GM12891 (cell line): Measurements from ENCODE around the gene RTL1.

Source experiments
- DNase-seq: peaks from one replicate; pipeline ENCODE4 v3.0.0; 2011; ENCODE audit warnings: low spot score; ENCODE audit not compliant: insufficient read length
- FAIRE-seq: peaks from 2 replicates; lab custom pipeline; 2011; peaks lifted over from hg19 to GRCh38; lab: Jason Lieb, UNC
- PAX5 ChIP-seq: IDR thresholded peaks from 2 replicates; pipeline ENCODE4 v1.6.1; 2011; ENCODE audit warnings: low read length, moderate library complexity, mild to moderate bottlenecking; ENCODE audit not compliant: insufficient read depth, severe bottlenecking
- POLR2A ChIP-seq: IDR thresholded peaks from 2 replicates; pipeline ENCODE4 v1.6.1; 2011; ENCODE audit warnings: low read depth, low read length, control low read depth
- POLR2AphosphoS5 ChIP-seq: IDR thresholded peaks from 2 replicates; pipeline ENCODE4 v1.6.1; 2011; ENCODE audit warnings: low read depth, low read length, control low read depth
- POU2F2 ChIP-seq: IDR thresholded peaks from 2 replicates; pipeline ENCODE4 v1.6.1; 2011; ENCODE audit warnings: low read depth, mild to moderate bottlenecking, control low read depth, low read length, moderate library complexity
- SPI1 ChIP-seq: IDR thresholded peaks from 2 replicates; pipeline ENCODE4 v1.6.1; 2011; ENCODE audit warnings: low read depth, low read length, control low read depth
- TAF1 ChIP-seq: IDR thresholded peaks from 2 replicates; pipeline ENCODE4 v1.6.1; 2011; ENCODE audit warnings: low read depth, low read length, control low read depth

Gene RTL1

DNA sequence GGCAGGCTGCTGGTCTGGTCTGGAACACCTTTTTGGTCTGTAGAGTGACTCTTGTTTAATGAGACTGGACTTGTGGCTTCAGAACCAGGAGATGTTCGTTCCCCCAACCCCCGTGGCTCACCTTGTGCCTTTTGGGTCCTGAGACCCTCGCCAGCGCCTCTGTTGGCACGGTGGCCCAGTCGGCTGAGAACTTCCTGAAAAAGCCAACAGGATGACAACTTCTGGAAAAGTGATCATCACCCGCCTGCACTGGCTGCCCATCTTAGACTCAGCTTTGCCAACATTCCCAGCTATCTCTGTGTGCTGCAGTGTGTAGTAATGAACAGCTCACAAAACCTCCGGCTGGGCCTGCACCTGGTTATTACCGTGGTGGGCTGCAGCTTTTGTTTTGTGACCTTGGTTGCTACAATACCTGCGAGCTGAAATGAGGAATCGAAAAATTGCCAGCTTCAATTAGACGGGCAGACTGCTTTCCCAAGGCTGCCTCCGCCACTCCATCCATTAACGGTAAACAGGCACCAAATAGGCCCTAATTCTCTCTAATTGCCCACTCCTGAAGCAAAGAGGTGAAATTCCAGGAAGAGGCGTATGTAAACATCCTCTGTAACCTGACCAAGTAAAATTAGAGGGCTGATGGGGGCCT is 61.6 kb downstream of the RTL1 start:
- FAIRE-seq: no peak
- TF ChIP-seq PAX5 (no peak), POLR2A (no peak), POLR2AphosphoS5 (no peak), SPI1 (no peak), POU2F2 (no peak), TAF1 (no peak)
- DNase-seq: no peak

DNA sequence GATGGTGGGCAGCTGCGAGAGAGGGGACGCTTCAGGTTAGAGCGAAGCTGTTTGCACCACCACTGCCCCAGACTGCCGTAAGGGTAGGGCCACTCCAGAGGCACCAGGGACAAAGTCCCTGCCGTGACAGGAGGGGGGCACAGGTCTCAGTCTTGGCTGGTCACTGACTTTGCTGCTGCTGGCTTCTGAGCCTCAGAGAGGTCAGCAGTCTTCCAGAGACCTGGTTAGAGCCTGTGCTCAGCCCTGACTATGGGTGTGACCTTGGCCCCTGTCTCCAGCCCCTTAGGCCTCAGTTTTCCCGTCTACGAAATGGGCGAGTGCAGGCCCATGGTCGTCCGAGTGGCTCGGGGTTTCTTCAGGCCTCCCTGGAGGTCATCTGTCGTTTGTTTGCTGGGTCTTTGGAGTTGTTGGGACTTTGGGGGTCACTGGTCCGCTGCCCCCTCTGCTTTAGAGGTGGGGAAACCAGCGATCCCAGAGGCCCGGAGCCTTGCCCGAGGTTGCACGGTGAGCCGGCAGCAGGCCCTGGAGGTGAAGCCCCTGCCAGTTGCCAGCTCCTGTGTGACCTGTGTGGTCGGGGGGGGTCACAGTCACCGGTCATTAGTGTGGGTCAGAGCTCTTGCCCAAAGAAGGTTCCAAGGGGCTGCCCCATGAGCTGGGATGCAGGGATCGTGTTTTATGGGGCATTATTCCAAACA is 62.3 kb downstream of the RTL1 start:
- FAIRE-seq: no peak
- no peak for TF ChIP-seq POLR2A
- no peak for TF ChIP-seq POLR2AphosphoS5
- TF ChIP-seq PAX5: no peak
- TF ChIP-seq TAF1: no peak
- TF ChIP-seq POU2F2: no peak
- TF ChIP-seq SPI1: no peak
- DNase-seq: no peak

DNA sequence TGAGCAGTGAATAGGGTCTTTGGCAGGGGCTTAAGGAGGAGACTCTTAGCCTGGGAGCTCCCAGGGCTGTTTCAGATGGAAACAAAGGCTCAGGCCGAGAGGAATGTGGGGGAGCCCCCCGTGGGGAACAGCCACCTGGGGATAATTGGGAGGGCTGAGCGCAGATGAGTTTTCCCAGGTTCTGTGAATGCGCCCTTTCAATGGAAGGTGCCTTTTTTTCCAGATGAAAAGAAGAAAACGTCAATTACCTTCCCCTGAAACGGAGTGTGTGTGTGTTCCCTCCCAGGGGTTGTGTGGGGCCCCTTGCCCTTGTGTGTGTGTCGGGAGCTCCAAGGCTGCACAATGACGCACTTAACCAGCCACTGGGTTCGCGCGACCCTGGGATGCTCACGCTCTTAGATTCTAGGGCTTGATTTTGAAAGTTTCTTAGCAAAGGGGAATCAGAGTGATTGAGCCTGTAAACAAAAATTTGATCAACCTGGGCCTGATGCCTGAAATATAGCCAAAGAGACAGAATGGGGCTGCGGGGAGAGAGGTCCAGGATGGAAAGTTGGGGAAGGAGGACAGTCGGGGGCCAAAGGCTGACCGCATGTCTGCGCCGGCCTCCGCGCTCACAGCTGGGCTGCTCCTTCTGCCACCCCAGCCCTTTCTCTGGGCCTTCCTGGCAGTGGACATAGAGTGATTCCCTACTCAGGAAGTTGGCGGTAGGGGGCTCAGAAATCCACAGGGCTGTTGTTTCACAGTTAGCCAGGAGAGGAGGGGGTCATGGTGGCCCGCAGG is 63.0 kb downstream of the RTL1 start:
- FAIRE-seq: no peak
- no peak for DNase-seq
- TF ChIP-seq POU2F2 (no peak), TAF1 (no peak), PAX5 (no peak), POLR2A (no peak), POLR2AphosphoS5 (no peak), SPI1 (no peak)

DNA sequence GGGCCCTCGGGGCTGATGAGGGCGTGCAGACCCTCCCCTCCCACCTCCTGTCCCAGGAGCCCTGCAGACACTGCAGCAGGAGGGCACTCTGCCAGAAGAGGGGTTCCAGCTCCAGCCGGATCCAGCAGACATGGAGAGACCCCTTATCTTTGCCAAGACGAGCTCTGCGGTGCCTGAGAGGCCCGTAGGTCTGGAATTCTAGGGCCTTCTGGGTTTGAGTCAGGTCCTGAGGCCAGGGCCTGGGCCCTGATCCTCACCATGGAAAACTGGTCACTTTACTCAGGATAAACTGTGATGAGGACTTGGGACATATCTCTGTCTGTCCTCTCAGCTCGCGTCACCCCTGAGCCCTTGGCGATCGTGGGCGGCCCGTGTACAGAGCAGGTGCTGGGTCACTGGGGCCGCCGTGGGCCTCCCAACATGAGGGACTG is 63.8 kb downstream of the RTL1 start:
- TF ChIP-seq SPI1 (no peak), POLR2AphosphoS5 (no peak), POU2F2 (no peak), TAF1 (no peak), PAX5 (no peak), POLR2A (no peak)
- FAIRE-seq (no peak), DNase-seq (no peak)

DNA sequence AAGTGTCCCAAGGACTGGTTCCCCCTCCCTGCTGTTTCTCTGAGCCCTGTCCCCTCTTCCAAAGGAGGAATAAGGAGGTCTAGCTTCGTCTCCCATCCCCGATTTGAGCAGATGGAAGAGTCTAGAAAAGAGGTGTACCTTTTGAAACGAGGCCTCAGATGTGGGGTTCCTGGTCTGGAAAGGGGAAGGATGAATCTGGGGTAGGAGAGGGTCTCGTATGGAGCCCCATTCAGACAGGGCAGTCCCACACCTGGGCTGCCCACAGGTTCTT is 64.3 kb downstream of the RTL1 start:
- TF ChIP-seq POLR2AphosphoS5 (no peak), TAF1 (no peak), POLR2A (no peak), SPI1 (no peak), POU2F2 (no peak), PAX5 (no peak)
- DNase-seq (no peak), FAIRE-seq (no peak)

DNA sequence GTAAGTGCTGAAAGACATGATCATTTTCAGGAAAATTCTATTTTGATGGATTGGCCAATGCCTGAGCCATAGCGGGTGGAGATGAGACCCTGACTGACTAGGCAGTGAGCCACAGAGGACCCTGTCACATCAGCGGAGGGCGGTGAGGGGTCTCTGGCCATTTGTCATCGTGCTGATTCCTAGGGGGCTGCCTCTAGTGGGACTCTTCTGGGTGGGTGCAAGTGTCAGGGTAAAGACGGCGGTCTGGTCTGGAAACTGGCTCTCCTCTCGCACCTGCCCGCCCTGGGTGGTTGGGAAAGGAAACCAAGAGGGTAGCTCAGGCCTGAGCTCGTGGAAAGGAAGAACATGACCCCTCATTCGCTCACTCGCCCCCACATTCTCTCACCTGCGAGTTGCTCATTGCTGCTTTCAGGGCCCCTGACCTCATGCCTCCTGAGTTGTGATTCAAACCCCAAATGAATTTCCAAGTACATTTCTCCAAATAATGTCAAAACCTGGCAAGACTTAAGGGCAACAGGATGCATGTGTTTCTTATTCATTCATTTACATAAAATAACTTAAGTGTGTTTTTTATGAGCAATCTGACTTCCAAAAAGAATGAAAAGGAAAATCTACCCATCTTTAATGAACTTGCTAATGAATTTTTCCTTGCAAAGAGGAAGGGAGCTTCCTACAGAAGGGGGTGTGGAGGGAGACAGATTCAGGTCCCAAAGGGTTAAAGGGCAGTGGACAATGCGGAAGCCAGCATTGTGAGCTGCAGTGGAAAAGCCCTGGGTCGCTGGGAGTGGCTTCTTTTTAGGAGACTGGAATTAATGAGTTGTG is 64.8 kb downstream of the RTL1 start:
- FAIRE-seq (no peak), DNase-seq (no peak)
- no peak for TF ChIP-seq POU2F2
- TF ChIP-seq PAX5: no peak
- TF ChIP-seq POLR2AphosphoS5: no peak
- TF ChIP-seq SPI1: no peak
- TF ChIP-seq POLR2A: no peak
- TF ChIP-seq TAF1: no peak

DNA sequence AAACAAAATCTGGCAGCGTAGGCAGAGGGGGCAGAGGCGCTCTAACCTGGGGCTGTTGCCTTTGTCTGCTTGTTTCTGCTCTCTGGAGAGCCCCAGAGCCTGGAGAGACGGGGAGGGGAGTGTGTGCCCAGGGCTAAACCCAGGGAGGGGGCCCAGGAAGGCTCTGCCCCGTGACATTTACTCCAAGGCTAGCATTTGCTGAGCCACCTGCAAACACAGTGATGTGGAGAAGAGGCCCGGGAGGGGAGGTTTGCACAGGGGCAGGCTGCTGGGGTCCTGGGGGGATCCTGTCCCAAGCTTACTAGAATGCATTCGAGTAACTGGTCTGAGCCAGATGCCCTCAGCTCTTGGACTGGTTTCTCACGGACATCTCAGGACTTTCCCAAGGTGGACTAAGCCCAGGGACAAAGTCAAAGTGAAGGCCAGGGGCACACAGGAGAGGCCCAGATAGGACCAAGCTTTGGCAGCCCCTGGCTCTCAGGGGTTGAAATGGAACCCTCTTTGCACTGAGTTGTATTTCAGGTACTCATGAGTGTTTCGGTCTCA is 65.6 kb downstream of the RTL1 start:
- TF ChIP-seq TAF1: no peak
- DNase-seq: no peak
- no peak for FAIRE-seq

DNA sequence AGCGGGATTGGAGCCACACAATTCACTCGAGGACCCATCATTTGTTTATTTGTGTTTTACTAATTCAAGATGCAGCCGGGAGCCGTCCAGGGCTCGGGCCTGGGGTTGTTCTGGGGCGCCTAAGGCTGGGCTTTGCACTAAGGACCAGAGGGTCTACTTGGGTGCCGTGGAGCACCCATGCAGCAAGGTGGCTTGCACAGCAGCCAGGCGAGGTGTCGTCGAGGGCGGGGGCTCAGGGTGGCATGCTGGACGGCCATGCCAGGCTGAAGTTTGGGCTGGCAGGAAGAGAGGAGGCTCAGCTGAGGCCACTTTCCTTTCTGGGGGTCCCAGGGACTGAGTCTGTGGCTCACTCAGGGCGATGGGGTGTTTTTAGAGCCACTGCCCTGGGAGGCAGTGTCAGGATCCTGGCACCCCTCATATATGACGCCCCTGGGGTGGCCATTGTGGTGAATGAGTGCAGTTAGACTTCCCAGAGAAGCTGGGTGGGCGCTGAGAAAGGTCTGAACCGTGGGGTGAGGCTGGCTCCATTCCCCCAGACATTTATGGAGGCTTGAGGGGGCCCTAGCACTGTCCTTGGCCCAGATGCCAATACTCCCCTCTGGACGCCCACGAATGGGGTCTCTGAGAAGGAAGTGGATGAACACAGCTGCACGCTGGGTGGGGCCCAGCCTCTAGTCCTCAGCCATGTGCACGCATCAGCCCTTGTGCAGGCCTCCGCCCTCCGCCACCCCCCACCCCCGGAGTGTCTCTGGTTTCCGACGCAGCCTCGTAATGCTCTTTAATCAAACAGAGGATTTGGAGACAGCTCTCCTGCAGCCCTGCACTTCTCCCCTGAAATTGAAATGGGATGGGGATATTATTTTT is 66.3 kb downstream of the RTL1 start:
- no peak for TF ChIP-seq SPI1
- TF ChIP-seq POU2F2: no peak
- no peak for TF ChIP-seq TAF1
- TF ChIP-seq POLR2A: no peak
- TF ChIP-seq PAX5: no peak
- no peak for TF ChIP-seq POLR2AphosphoS5
- FAIRE-seq (no peak), DNase-seq (no peak)
